Suprapubic skin (tissue), 4 donors: ENCODE measurements around the gene TAS2R40. TPM values are rescaled to one million over a fixed set of nuclear protein-coding genes. Genes with fewer than 3 reads are reported as not detected.
A peak's percentile ranks its signal among the peaks of the same experiment; 100 is the strongest.

Experiments used
- DNase-seq, 2 donors: peaks; one replicate each; pipeline ENCODE4 v3.0.0-alpha.2; 2019; ENCODE audit warnings: low spot score in 2 of 2
- H3K27ac ChIP-seq: fragments of 200-600 bp; sonication (generic); one replicate; pipeline ENCODE4 v1.5.1; 2019
- H3K27me3 ChIP-seq: fragments of 200-600 bp; sonication (generic); one replicate; pipeline ENCODE4 v1.5.1; 2019
- H3K36me3 ChIP-seq: fragments of 200-600 bp; sonication (generic); one replicate; pipeline ENCODE4 v1.5.1; 2019
- H3K4me1 ChIP-seq: fragments of 200-600 bp; sonication (generic); one replicate; pipeline ENCODE4 v1.5.1; 2019
- H3K4me3 ChIP-seq: fragments of 200-600 bp; sonication (generic); one replicate; pipeline ENCODE4 v1.5.1; 2019; ENCODE audit warnings: mild to moderate bottlenecking
- H3K9me3 ChIP-seq: fragments of 200-600 bp; sonication (generic); one replicate; pipeline ENCODE4 v1.5.1; 2019
- CTCF ChIP-seq, 2 donors: fragments of 200-600 bp in 1 of 2; fragments of 450-650 bp in 1 of 2; sonication (generic) in 1 of 2; IDR thresholded peaks; one replicate each; pipeline ENCODE4 v1.5.1; 2016 to 2019; ENCODE audit warnings: antibody characterized with exemption in 2 of 2, mild to moderate bottlenecking in 1 of 2, moderate library complexity in 1 of 2
- EP300 ChIP-seq: sonication (generic); formaldehyde crosslinking; IDR thresholded peaks from one replicate; pipeline ENCODE4 v1.6.1; 2017; ENCODE audit warnings: antibody characterized with exemption
- POLR2A ChIP-seq, 2 donors: fragments of 450-650 bp; IDR thresholded peaks; one replicate each; pipeline ENCODE4 v1.6.1; 2017; ENCODE audit warnings: antibody characterized with exemption in 2 of 2, mild to moderate bottlenecking in 2 of 2, moderate library complexity in 2 of 2
- POLR2AphosphoS5 ChIP-seq, 3 donors: sonication (generic); formaldehyde crosslinking; IDR thresholded peaks; one replicate each; pipeline ENCODE4 v1.6.1; 2017; ENCODE audit warnings: antibody characterized with exemption in 3 of 3
- WGBS: methylation state at CpG from one replicate; pipeline ENCODE4 v1.1.5; 2018; 5-methylcytosine and 5-hydroxymethylcytosine counted together
- total RNA-seq, 4 donors: library from RNA; depleted of rRNA; stranded (reverse); fragments of >200 nt; gene quantifications; one replicate each; pipeline ENCODE4 v1.1.0, GENCODE V29; 2016

TAS2R40 gene
- total RNA-seq, 4 donors from 2014 or later, result not detected

DNA sequence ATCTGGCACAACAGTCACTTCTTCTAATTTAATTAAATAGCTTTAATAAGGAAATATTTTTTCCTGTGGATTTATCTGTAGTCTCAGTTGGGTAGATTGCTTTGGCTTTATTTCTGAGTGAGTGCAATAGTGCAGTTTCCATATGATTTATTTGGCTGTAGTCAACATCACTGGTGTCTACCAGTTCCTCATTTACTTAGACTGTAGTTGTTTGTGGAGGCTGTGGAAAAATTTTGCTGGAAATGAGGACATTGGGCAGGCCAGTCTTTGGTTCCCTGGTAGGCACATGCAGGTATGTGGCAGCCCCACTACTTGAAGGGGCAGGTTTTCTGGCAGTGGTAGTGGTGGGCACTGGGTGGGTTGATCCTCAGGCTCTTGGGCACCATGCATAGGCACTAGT, 15.5 kb downstream of the TAS2R40 start:
- Histone ChIP-seq H3K27me3 (no peaks in the 10 kb centered on the region), H3K36me3 (no peaks in the 10 kb centered on the region), H3K4me1 (peaks cover 4% of the 10 kb centered on the region), H3K9me3 (peaks cover 3% of the 10 kb centered on the region), H3K4me3 (no peak overlapping the region), H3K27ac (no peak overlapping the region)
- DNase-seq, result no peak
- TF ChIP-seq POLR2AphosphoS5 (IDR thresholded peaks at IDR 0.05) (no peak), EP300 (no peak), CTCF (IDR thresholded peaks at IDR 0.05) (no peak), POLR2A (IDR thresholded peaks at IDR 0.05) (no peak)

DNA sequence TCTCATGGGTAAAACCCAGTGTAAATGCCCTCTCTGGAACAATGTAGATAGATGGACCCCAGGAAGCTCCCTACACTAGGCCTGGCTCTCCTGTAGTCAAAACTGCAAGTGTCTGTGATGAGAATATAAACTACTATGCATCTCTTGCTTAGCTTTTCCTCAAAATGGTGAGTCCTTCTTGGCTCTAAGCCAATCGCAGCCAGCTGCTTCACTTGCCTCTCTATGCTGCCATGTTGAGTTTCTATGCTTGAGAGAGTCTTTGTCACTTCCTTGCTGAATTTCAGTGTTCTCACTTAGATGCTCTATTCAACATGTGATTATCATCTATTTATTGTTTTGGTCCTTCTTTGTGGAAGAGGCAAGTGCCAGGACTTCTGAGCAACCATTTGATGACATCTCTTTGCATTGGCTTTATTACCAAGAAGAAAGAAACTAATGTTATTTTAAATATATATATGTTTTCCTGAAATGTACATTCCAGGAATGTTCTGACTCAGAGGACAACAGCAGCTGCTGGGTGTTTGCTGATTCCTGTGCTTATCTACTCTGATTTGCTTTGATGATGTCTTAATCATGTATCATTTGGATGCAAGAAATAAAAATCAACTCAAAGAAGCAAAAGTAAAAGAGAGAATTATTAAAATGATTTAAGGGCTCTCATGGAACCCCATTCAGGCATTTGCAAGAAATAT, 16.6 kb downstream of the TAS2R40 start:
- no peak overlapping the region for H3K4me3 ChIP-seq
- no peak overlapping the region for H3K27ac ChIP-seq
- no peaks in the 10 kb centered on the region for H3K27me3 ChIP-seq
- no peaks in the 10 kb centered on the region for H3K36me3 ChIP-seq
- no peak for TF ChIP-seq POLR2AphosphoS5 (IDR thresholded peaks at IDR 0.05)
- no peak for TF ChIP-seq CTCF (IDR thresholded peaks at IDR 0.05)
- no peak for TF ChIP-seq EP300
- no peak for TF ChIP-seq POLR2A (IDR thresholded peaks at IDR 0.05)
- H3K9me3 ChIP-seq, result peaks cover 3% of the 10 kb centered on the region
- H3K4me1 ChIP-seq, result peaks cover 4% of the 10 kb centered on the region
- DNase-seq, result no peak
- 90% methylated on average over 1 of the region's 1 CpG for WGBS

DNA sequence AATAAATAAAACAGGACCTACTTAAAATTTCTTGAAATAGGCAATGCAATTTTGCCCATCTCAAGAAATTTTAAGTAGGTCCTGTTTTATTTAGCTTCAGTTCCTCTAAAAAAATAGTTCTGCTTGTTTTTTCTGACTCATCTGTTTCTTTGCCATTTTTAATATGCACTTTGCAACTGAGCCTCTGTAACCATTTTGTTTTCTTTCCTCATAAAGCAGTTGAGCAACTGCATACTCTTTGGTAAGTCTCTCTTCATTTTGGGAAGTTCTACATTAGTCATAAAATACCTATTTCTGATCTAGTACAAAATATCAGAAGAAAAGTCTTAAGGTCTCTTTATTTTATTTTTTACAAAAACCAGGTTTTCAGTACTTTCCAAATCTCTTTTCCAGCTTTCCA, 18.0 kb downstream of the TAS2R40 start:
- Histone ChIP-seq H3K9me3 (peaks cover 3% of the 10 kb centered on the region), H3K27ac (peak overlapping the region; percentile 13), H3K27me3 (no peaks in the 10 kb centered on the region), H3K4me3 (no peak overlapping the region), H3K36me3 (no peaks in the 10 kb centered on the region), H3K4me1 (peaks cover 4% of the 10 kb centered on the region)
- TF ChIP-seq POLR2AphosphoS5 (IDR thresholded peaks at IDR 0.05), result no peak
- no peak for TF ChIP-seq POLR2A (IDR thresholded peaks at IDR 0.05)
- TF ChIP-seq EP300, result no peak
- no peak for TF ChIP-seq CTCF (IDR thresholded peaks at IDR 0.05)
- no peak for DNase-seq

DNA sequence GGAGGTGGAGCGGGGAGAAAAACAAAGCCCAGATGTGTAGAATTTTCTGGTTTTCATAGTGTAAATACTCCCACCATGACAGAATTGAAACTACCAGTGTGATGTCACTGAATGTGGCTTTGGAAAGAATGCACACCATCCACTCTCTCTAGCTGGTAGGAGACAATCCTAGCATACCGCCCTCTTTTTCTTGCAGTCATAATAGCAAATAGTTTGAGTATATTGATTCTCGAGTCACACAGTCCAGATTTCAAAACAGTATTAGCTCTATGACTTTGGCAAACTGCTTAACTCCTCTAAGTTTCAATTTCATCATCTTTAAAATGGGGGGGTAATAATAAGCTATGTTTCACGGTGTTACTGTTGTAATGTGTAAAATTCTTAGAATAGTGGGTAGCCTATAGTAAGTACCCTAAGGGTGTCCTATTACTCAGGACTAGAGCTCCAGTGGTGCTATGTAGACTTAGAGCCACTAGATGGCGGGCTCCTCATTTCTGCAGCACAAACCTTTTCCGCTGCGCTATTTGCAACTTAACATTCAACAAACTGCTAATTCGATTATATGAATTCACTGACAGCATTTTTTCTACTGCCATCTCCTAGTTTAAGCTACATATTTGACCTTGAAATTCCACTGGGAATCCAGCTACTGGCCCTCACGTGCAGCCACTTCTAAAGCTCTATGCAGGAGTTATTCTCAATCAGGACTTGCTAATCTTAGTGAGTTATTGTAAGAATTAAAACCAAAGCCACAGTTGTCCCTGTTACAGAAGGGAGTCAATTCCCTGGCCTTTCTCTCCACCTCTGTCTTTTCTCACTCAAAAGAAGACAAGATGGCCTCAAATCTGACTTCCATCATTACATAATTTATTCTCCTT, 18.7 kb downstream of the TAS2R40 start:
- Histone ChIP-seq H3K36me3 (no peaks in the 10 kb centered on the region), H3K27ac (peak overlapping the region; percentile 13), H3K9me3 (peaks cover 3% of the 10 kb centered on the region), H3K4me1 (peaks cover 4% of the 10 kb centered on the region), H3K4me3 (no peak overlapping the region), H3K27me3 (no peaks in the 10 kb centered on the region)
- TF ChIP-seq POLR2A (IDR thresholded peaks at IDR 0.05) (no peak), EP300 (no peak), CTCF (IDR thresholded peaks at IDR 0.05) (peak; percentile 87 to 88), POLR2AphosphoS5 (IDR thresholded peaks at IDR 0.05) (no peak)
- peak in 1 of 2 donors; percentile 72 for DNase-seq
- WGBS, result 17% methylated on average over 9 of the region's 9 CpGs

DNA sequence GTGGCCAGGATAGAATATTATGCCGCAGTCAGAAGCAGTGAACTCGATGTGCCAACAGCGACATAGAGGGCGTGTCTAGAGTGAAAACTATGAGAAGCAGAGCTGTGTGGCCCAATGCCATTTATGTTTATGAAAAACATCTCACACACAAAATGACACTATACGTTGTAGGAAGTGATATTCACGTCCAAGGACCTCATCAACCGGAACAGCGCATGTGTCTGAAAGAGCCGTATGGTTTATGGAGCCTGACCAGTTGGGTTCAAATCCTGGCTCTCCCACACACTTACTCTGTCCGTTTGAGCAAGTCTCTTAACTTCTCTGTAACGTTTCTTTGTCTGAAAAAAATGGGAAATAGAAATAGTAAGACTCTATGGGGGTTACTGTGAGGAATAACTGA, 20.5 kb downstream of the TAS2R40 start:
- WGBS, result 82% methylated on average over 11 of the region's 11 CpGs
- DNase-seq, result no peak

More for the DNA sequence above, 20.5 kb downstream of the TAS2R40 start:
- Histone ChIP-seq H3K27ac (no peak overlapping the region), H3K4me1 (peaks cover 4% of the 10 kb centered on the region), H3K27me3 (no peaks in the 10 kb centered on the region), H3K9me3 (no peaks in the 10 kb centered on the region), H3K4me3 (no peak overlapping the region), H3K36me3 (no peaks in the 10 kb centered on the region)
- no peak for TF ChIP-seq EP300
- no peak for TF ChIP-seq POLR2AphosphoS5 (IDR thresholded peaks at IDR 0.05)
